Midbrain (tissue), 1 donor: ENCODE measurements around the gene SNX18.

Experiments
- DNase-seq: peaks from one replicate; lab custom pipeline; 2025; lab: John Stamatoyannopoulos, UW

Gene SNX18

DNA sequence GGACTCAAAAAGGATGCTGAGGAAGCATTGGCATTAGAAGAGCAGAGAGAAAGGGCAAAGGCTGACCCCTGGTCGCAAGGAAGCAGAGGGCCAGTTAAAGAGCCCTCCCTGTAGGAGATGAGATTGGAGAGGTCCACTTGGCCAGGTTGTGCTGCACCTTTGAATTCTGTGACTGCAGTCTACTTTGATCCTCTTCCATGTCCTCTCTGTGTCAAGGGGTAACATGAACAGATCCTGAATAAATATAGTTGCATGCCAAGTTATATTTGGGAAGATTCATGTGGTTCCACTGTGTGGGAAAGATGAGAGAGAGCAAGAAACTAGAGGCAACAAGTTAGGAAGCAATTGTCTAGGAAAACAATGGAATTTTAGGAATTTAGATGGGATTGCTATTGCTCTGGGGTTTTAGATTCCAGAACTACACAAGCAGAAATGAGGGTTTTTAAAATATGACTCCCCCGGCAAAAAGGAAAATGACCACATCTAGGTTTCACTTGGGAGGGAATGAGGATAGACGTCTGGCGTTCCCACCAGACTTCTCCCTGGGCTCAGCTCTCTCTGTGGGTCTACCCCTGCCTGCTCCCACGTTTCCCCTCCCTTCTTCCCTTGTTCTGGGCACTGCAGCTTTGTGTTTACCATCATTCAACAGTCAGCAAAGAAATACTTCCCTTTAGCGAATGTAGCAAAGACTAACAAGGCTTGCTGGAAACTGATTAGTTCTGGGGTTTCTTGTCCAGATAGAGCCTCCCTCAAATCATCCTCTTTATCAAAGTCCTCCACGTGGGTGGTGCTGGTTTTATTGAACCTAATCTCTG is 63.6 kb downstream of the SNX18 start:
- DNase-seq, result no peak

DNA sequence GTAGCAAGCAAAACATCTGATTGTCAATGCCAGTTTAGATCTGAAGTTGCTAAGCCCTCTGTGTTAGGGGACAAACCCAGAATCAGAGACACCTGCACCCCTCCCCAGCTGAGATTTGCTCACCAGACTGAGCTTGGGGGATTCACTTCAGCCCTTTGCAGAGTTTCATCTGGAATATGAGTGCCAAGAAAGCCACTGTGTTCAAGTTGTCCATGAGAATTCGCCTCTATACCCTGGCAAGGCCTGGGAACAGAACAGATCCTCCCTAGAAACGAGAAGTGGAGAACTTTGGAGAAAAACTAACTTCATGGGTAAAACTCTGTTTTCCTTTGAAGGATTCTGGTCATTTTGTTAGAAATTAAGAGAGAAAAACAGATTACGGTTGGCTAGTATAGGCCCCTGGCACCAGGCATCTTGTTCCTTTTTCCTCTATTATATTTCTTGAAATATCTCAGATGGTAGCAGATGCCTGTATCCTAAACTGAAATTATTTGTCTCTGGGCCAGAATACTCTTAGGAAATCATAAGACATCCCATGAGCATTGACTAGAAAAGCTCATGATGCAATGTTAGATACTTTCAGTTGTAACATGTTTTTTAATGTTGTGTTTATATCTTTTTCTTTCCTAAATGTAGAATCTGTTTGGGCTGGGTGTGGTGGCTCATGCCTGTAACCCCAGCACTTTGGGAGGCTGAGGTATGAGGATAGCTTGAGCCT is 64.4 kb downstream of the SNX18 start:
- DNase-seq, result no peak

DNA sequence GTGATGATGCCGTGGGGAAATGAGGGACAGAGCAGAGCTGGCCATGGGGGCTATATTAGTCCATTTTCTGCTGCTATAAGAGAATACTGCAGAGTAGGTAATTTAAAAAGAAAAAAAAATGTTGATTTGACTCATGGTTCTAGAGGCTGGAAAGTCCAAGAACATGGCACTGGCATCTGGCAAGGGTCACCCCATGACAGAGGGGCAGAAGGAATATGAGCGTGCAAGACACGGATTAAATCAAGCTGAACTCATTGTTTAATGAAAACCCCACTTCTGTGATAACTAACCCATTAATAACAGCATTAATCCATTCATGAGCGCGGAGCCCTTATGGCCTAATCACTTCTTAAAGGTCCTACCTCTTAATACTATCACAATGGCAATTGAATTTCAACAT is 68.8 kb downstream of the SNX18 start:
- DNase-seq, result no peak

GRCh38 chr5:54589786-54590185 is 72.2 kb downstream of the SNX18 start:
- no peak for DNase-seq

DNA sequence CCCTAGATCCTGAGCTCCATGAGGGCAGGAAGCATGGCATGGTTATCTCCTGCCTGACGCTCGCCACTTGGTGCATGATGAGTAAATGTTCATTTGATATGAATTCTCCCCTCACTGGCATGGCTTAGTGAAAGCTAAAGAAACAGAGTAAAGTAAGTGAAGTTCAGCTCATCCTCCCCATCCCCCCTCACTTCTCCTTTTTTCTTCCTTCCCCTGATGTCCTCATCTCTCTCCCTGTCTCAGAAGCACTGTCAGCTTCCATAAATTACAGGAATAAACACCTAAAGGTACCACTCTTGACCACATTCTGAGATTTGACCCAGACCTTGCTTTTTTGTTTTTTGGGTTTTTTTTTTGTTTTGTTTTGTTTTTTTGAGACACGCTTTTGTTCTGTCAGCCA is 73.3 kb downstream of the SNX18 start:
- no peak for DNase-seq

DNA sequence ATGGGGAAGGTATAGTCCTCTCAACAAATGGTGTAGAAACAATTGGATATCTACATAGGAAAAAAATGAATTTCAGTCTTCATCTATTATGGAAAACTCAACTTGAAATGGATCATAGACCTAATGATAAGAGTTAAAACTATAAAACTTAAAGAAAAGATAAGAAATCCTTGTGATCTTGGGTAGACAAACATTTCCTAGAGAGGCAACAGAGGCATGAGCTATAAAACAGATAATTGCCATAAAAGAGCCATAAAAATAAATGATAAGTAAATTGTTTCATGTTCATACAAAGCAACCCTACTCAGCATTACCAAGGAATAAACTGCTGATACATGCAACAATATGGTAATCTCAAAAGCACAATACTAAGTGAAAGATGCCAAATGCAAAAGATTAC is 76.2 kb downstream of the SNX18 start:
- no peak for DNase-seq

- no peak for DNase-seq
These were observed 76.6 kb downstream of the SNX18 start for GRCh38 chr5:54594181-54594580.

- DNase-seq, result no peak
These were observed 78.2 kb downstream of the SNX18 start for GRCh38 chr5:54595721-54596120.
